OCI-LY7 (cell line): ENCODE measurements around the gene CPPED1.

Experiments
- EZH2phosphoT487 ChIP-seq: fragments of 200-600 bp; sonication (generic); IDR thresholded peaks from 2 replicates; pipeline ENCODE4 v1.6.1; 2018; ENCODE audit warnings: low read depth, borderline replicate concordance, mild to moderate bottlenecking, mixed run types, antibody characterized with exemption, low read length, moderate library complexity, mixed read lengths
- TF ChIP-seq, protein P1 (sequence below): fragments of 200-600 bp; sonication (generic); conservative IDR thresholded peaks from 2 replicates; pipeline ENCODE4 v1.5.1; 2014; ENCODE audit warnings: mild to moderate bottlenecking, antibody characterized with exemption, low read length, moderate library complexity, mixed read lengths

- TF ChIP-seq, protein P1, sequence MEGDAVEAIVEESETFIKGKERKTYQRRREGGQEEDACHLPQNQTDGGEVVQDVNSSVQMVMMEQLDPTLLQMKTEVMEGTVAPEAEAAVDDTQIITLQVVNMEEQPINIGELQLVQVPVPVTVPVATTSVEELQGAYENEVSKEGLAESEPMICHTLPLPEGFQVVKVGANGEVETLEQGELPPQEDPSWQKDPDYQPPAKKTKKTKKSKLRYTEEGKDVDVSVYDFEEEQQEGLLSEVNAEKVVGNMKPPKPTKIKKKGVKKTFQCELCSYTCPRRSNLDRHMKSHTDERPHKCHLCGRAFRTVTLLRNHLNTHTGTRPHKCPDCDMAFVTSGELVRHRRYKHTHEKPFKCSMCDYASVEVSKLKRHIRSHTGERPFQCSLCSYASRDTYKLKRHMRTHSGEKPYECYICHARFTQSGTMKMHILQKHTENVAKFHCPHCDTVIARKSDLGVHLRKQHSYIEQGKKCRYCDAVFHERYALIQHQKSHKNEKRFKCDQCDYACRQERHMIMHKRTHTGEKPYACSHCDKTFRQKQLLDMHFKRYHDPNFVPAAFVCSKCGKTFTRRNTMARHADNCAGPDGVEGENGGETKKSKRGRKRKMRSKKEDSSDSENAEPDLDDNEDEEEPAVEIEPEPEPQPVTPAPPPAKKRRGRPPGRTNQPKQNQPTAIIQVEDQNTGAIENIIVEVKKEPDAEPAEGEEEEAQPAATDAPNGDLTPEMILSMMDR: no peak
- no peak for TF ChIP-seq EZH2phosphoT487
Measured at GRCh38 chr16:12678983-12679382, 124.7 kb downstream of the CPPED1 start.
